ENCODE results near the gene RAB25. TPM values are rescaled to one million over a fixed set of nuclear protein-coding genes. Genes with fewer than 3 reads are reported as not detected.

Gene RAB25
- total RNA-seq, 1 donor from 2014 or later: 3.1 TPM

DNA sequence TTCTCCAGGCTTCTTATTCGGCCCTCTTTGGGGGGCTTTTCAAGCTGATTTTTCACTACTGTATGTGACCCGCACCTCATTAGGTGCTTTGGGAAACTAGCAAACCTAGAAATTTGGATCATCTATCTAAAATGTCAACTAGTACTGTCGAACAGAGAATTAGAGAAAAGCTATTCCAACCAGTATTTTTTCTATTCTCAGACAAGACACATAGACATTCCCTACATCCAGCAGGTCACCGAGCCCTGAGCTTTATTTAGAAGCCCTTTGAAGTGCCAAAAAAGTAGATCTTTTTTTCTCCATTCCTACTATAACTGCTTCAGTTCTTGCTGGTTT, 39.9 kb upstream of the RAB25 start:
- H3K9me3 Mint-ChIP-seq (ENCODE audit: unreplicated experiment): peaks cover 3% of the 10 kb centered on the region
- FAIRE-seq: no peak
- H3K36me3 Mint-ChIP-seq (ENCODE audit: low read depth, unreplicated experiment): peaks cover 12% of the 10 kb centered on the region
- Histone ChIP-seq H3K9me3 (ENCODE audit: insufficient read depth, low read depth, low read length) (no peaks in the 10 kb centered on the region), H3K4me2 (ENCODE audit: low read length) (peak overlapping the region; percentile 93), H4K20me1 (ENCODE audit: insufficient read depth, low read length) (peaks cover 24% of the 10 kb centered on the region), H3K27me3 (ENCODE audit: insufficient read depth, low read length) (no peaks in the 10 kb centered on the region), H3K79me2 (ENCODE audit: insufficient read depth, low read length) (peaks cover 45% of the 10 kb centered on the region), H3K27ac (ENCODE audit: low read depth, low read length) (no peak overlapping the region), H3K9ac (ENCODE audit: low read length) (peak overlapping the region; percentile 91), H2AFZ (ENCODE audit: low read depth, low read length) (peak overlapping the region; percentile 73), H3K4me3 (ENCODE audit: insufficient read depth, low read depth, low read length) (peak overlapping the region; percentile 94), H3K36me3 (ENCODE audit: insufficient read depth, low read length) (peaks cover 11% of the 10 kb centered on the region), H3K4me1 (ENCODE audit: insufficient read depth, low read length) (peaks cover 5% of the 10 kb centered on the region)
- H3K27me3 Mint-ChIP-seq (ENCODE audit: low read depth, unreplicated experiment): peaks cover 19% of the 10 kb centered on the region
- H3K4me1 Mint-ChIP-seq (ENCODE audit: low read depth, unreplicated experiment): peaks cover 3% of the 10 kb centered on the region
- no peak for DNase-seq (ENCODE audit: low read depth)
- TF ChIP-seq EZH2 (IDR thresholded peaks at IDR 0.05; ENCODE audit: insufficient read depth, low read length) (no peak), CTCF (IDR thresholded peaks at IDR 0.05; ENCODE audit: insufficient read depth, low read depth, low read length) (no peak)
- peak overlapping the region; percentile 97 for H3K4me3 Mint-ChIP-seq (ENCODE audit: unreplicated experiment)
- no peak overlapping the region for H3K27ac Mint-ChIP-seq (ENCODE audit: unreplicated experiment)

GRCh38 chr1:156021954-156022353, 39.0 kb upstream of the RAB25 start:
- H3K27me3 Mint-ChIP-seq (ENCODE audit: low read depth, unreplicated experiment): peaks cover 19% of the 10 kb centered on the region
- DNase-seq (ENCODE audit: low read depth) (no peak), FAIRE-seq (no peak)
- Histone ChIP-seq H3K36me3 (ENCODE audit: insufficient read depth, low read length) (peaks cover 6% of the 10 kb centered on the region), H3K27ac (ENCODE audit: low read depth, low read length) (no peak overlapping the region), H2AFZ (ENCODE audit: low read depth, low read length) (no peak overlapping the region), H3K4me1 (ENCODE audit: insufficient read depth, low read length) (peaks cover 5% of the 10 kb centered on the region), H3K9me3 (ENCODE audit: insufficient read depth, low read depth, low read length) (no peaks in the 10 kb centered on the region), H3K4me3 (ENCODE audit: insufficient read depth, low read depth, low read length) (no peak overlapping the region), H3K27me3 (ENCODE audit: insufficient read depth, low read length) (no peaks in the 10 kb centered on the region), H3K4me2 (ENCODE audit: low read length) (no peak overlapping the region), H4K20me1 (ENCODE audit: insufficient read depth, low read length) (peaks cover 19% of the 10 kb centered on the region), H3K9ac (ENCODE audit: low read length) (no peak overlapping the region), H3K79me2 (ENCODE audit: insufficient read depth, low read length) (peaks cover 38% of the 10 kb centered on the region)
- H3K36me3 Mint-ChIP-seq (ENCODE audit: low read depth, unreplicated experiment): peaks cover 9% of the 10 kb centered on the region
- H3K4me3 Mint-ChIP-seq (ENCODE audit: unreplicated experiment): no peak overlapping the region
- H3K9me3 Mint-ChIP-seq (ENCODE audit: unreplicated experiment): no peaks in the 10 kb centered on the region
- H3K27ac Mint-ChIP-seq (ENCODE audit: unreplicated experiment): no peak overlapping the region
- peaks cover 3% of the 10 kb centered on the region for H3K4me1 Mint-ChIP-seq (ENCODE audit: low read depth, unreplicated experiment)
- TF ChIP-seq EZH2 (IDR thresholded peaks at IDR 0.05; ENCODE audit: insufficient read depth, low read length) (no peak), CTCF (IDR thresholded peaks at IDR 0.05; ENCODE audit: insufficient read depth, low read depth, low read length) (no peak)

DNA sequence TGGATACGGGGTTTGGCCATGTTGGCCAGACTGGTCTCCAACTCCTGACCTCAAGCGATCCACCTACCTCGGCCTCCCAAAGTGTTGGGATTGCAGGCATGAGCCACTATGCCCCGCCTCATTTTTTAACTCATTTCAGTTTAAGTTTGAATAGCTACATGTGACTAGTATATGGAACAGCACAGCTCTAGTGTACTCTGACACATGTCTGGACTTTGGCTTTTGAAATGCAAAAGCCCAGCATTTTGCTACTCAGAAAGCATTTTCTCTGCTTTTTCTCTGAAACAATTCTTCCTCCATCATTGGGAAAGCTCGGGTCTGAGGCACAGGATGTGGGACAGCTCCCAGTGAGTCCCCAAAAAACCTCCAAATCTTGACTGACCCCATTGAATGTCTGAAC, 36.2 kb upstream of the RAB25 start:
- FAIRE-seq: no peak
- no peak overlapping the region for H3K27ac Mint-ChIP-seq (ENCODE audit: unreplicated experiment)

More for the DNA sequence above, 36.2 kb upstream of the RAB25 start:
- H3K4me3 Mint-ChIP-seq (ENCODE audit: unreplicated experiment): no peak overlapping the region
- no peak for DNase-seq (ENCODE audit: low read depth)
- H3K36me3 Mint-ChIP-seq (ENCODE audit: low read depth, unreplicated experiment): peaks cover under 1% of the 10 kb centered on the region
- Histone ChIP-seq H4K20me1 (ENCODE audit: insufficient read depth, low read length) (peaks cover 5% of the 10 kb centered on the region), H3K9me3 (ENCODE audit: insufficient read depth, low read depth, low read length) (no peaks in the 10 kb centered on the region), H3K4me1 (ENCODE audit: insufficient read depth, low read length) (peaks cover 5% of the 10 kb centered on the region), H2AFZ (ENCODE audit: low read depth, low read length) (no peak overlapping the region), H3K79me2 (ENCODE audit: insufficient read depth, low read length) (peaks cover 10% of the 10 kb centered on the region), H3K9ac (ENCODE audit: low read length) (no peak overlapping the region), H3K36me3 (ENCODE audit: insufficient read depth, low read length) (no peaks in the 10 kb centered on the region), H3K4me2 (ENCODE audit: low read length) (no peak overlapping the region), H3K27ac (ENCODE audit: low read depth, low read length) (no peak overlapping the region), H3K4me3 (ENCODE audit: insufficient read depth, low read depth, low read length) (no peak overlapping the region), H3K27me3 (ENCODE audit: insufficient read depth, low read length) (no peaks in the 10 kb centered on the region)
- H3K4me1 Mint-ChIP-seq (ENCODE audit: low read depth, unreplicated experiment): peaks cover under 1% of the 10 kb centered on the region
- H3K9me3 Mint-ChIP-seq (ENCODE audit: unreplicated experiment): no peaks in the 10 kb centered on the region
- TF ChIP-seq EZH2 (IDR thresholded peaks at IDR 0.05; ENCODE audit: insufficient read depth, low read length): no peak
- TF ChIP-seq CTCF (IDR thresholded peaks at IDR 0.05; ENCODE audit: insufficient read depth, low read depth, low read length): no peak
- peaks cover 19% of the 10 kb centered on the region for H3K27me3 Mint-ChIP-seq (ENCODE audit: low read depth, unreplicated experiment)

All from astrocyte (in vitro differentiated cells and primary cell).